SK-N-SH treated with all-trans-retinoic acid at 6 μM for 48 hours (cell line): Measurements from ENCODE around the gene MTCL1.

Source experiments
- TCF4 ChIP-seq: fragments of 250-450 bp; sonication (Bioruptor Pico); IDR thresholded peaks from 2 replicates; pipeline ENCODE4 v1.8.0; 2021; ENCODE audit warnings: mild to moderate bottlenecking, moderate library complexity, borderline replicate concordance
- TOX ChIP-seq: fragments of 250-450 bp; sonication (Bioruptor Pico); IDR thresholded peaks from 2 replicates; pipeline ENCODE4 v1.8.0; 2021; ENCODE audit warnings: mild to moderate bottlenecking, moderate library complexity, borderline replicate concordance
- ZFP3 ChIP-seq: fragments of 250-450 bp; sonication (Bioruptor Pico); IDR thresholded peaks from 2 replicates; pipeline ENCODE4 v1.5.0; 2020; ENCODE audit warnings: mild to moderate bottlenecking, moderate library complexity
- ZNF8 ChIP-seq: fragments of 450-650 bp; formaldehyde crosslinking; IDR thresholded peaks from 2 replicates; pipeline ENCODE4 v1.5.0; 2020; ENCODE audit warnings: mild to moderate bottlenecking, moderate library complexity
- TF ChIP-seq, protein P1 (sequence below): fragments of 250-450 bp; sonication (Bioruptor Pico); IDR thresholded peaks from 2 replicates; pipeline ENCODE4 v1.8.0; 2021; ENCODE audit warnings: low read depth, mild to moderate bottlenecking, moderate library complexity, borderline replicate concordance
- TF ChIP-seq, protein P2 (sequence below): fragments of 250-450 bp; sonication (Bioruptor Pico); IDR thresholded peaks from 2 replicates; pipeline ENCODE4 v1.8.0; 2020; ENCODE audit warnings: mild to moderate bottlenecking, moderate library complexity, borderline replicate concordance

GRCh38 chr18:8747440-8747937, 42.1 kb downstream of the MTCL1 start:
- TF ChIP-seq, protein P1, sequence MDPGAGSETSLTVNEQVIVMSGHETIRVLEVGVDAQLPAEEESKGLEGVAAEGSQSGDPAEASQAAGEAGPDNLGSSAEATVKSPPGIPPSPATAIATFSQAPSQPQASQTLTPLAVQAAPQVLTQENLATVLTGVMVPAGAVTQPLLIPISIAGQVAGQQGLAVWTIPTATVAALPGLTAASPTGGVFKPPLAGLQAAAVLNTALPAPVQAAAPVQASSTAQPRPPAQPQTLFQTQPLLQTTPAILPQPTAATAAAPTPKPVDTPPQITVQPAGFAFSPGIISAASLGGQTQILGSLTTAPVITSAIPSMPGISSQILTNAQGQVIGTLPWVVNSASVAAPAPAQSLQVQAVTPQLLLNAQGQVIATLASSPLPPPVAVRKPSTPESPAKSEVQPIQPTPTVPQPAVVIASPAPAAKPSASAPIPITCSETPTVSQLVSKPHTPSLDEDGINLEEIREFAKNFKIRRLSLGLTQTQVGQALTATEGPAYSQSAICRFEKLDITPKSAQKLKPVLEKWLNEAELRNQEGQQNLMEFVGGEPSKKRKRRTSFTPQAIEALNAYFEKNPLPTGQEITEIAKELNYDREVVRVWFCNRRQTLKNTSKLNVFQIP = no peak
- no peak for TF ChIP-seq ZNF8 (CRISPR knock-in tag)
- TF ChIP-seq, protein P2, sequence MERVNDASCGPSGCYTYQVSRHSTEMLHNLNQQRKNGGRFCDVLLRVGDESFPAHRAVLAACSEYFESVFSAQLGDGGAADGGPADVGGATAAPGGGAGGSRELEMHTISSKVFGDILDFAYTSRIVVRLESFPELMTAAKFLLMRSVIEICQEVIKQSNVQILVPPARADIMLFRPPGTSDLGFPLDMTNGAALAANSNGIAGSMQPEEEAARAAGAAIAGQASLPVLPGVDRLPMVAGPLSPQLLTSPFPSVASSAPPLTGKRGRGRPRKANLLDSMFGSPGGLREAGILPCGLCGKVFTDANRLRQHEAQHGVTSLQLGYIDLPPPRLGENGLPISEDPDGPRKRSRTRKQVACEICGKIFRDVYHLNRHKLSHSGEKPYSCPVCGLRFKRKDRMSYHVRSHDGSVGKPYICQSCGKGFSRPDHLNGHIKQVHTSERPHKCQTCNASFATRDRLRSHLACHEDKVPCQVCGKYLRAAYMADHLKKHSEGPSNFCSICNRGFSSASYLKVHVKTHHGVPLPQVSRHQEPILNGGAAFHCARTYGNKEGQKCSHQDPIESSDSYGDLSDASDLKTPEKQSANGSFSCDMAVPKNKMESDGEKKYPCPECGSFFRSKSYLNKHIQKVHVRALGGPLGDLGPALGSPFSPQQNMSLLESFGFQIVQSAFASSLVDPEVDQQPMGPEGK (CRISPR knock-in tag) = no peak
- no peak for TF ChIP-seq TCF4
- no peak for TF ChIP-seq TOX (CRISPR knock-in tag)
- no peak for TF ChIP-seq ZFP3 (CRISPR knock-in tag)
